Measurements from ENCODE around the gene GARS1. TPM values are rescaled to one million over a fixed set of nuclear protein-coding genes. Genes with fewer than 3 reads are reported as not detected.

Gene GARS1
- total and polyA plus RNA-seq, 7 donors, result 38.3 to 109 (median 50.1) TPM

DNA sequence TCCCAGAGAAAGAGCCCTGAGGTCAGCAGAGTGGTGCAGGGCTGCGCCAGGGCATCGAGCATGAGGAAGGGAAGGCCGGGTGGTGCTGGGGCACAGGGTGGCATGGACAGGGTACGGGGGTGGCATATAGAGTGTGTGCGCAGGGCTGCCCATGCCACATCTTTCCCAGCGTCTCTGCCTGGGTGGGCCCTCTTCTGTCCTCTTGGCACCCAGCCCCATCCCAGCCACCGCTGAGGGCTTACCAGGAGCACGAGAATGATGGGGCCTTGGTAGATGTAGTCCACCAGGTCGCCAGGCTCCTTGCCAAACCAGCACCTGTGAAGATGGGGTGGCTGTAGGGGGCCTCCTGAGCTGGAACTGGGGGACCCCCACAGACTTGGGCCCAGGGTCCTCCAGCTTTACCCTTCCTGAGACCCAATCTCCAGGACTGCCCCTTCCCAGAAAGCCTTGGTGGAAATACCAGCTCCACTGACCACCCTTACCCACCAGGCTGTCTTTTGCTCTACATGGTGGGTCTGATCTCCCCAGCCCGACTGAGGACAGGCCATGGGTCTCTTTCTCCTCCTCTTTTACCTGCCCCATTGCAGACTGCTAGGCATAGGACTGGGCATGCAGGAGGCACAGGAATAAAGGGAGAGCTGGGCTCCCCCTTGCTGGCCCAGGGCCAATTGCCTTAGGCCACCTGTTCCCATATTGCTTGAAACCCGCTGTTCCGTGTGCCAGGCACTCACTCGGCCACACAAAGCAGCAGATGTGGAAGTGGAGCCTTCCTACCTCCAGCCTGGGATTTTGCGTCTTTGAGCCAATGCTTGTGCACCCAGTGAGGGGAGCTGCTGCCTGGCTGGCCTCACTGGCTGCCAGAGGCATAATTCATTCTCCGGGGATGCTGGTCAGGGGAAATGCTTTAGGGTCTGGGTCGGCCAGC, 65.9 kb downstream of the GARS1 start:
- 79 to 88% methylated on average over 16 of the region's 16 CpGs for WGBS, 2 donors
- DNase-seq, result peak; percentile 54
- Histone ChIP-seq H3K4me3 (no peak overlapping the region), H3K27ac (no peak overlapping the region), H3K9me3 (no peaks in the 10 kb centered on the region), H3K36me3 (no peaks in the 10 kb centered on the region), H3K27me3 (peaks cover 0 to 4% (median 0%) of the 10 kb centered on the region in 3 donors), H3K4me1 (no peaks in the 10 kb centered on the region)
- intact Hi-C loops (cut with DNase I), result no loop called here
- no peak for TF ChIP-seq POLR2AphosphoS5 (IDR thresholded peaks at IDR 0.05)
- TF ChIP-seq, protein P1, sequence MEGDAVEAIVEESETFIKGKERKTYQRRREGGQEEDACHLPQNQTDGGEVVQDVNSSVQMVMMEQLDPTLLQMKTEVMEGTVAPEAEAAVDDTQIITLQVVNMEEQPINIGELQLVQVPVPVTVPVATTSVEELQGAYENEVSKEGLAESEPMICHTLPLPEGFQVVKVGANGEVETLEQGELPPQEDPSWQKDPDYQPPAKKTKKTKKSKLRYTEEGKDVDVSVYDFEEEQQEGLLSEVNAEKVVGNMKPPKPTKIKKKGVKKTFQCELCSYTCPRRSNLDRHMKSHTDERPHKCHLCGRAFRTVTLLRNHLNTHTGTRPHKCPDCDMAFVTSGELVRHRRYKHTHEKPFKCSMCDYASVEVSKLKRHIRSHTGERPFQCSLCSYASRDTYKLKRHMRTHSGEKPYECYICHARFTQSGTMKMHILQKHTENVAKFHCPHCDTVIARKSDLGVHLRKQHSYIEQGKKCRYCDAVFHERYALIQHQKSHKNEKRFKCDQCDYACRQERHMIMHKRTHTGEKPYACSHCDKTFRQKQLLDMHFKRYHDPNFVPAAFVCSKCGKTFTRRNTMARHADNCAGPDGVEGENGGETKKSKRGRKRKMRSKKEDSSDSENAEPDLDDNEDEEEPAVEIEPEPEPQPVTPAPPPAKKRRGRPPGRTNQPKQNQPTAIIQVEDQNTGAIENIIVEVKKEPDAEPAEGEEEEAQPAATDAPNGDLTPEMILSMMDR (IDR thresholded peaks at IDR 0.05), result no peak
- no peak for TF ChIP-seq EP300 (IDR thresholded peaks at IDR 0.05)
- no peak for TF ChIP-seq POLR2A (IDR thresholded peaks at IDR 0.05)

DNA sequence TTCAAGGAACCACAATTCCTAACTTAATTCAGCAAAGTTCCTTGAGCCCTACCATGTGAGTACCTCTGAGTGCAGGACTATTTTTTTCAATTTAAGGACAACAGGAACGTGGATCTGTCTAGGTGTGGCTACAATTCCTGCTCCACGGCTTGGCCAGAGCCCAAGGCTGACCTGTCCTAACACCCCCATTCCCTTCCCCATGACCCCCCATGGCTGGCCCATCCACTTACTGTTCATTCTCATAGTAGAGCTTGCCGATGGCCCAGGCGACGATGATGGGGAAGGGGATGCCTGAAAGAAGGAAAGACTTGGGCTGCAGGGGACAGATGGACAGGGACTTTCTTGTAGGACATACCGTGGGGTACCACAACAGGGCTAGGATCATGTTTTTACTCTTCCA, 67.2 kb downstream of the GARS1 start:
- no peaks in the 10 kb centered on the region for H3K36me3 ChIP-seq
- TF ChIP-seq EP300 (IDR thresholded peaks at IDR 0.05) (no peak), POLR2AphosphoS5 (IDR thresholded peaks at IDR 0.05) (no peak), POLR2A (IDR thresholded peaks at IDR 0.05) (no peak)
- TF ChIP-seq, protein P1 (IDR thresholded peaks at IDR 0.05), result no peak
- DNase-seq, result no peak
- WGBS, 2 donors, result 82 to 88% methylated on average over 6 of the region's 6 CpGs
- intact Hi-C loops (cut with DNase I), result no loop called here
- no peak overlapping the region for H3K27ac ChIP-seq
- no peaks in the 10 kb centered on the region for H3K9me3 ChIP-seq
- H3K4me3 ChIP-seq, result no peak overlapping the region
- H3K4me1 ChIP-seq, result no peaks in the 10 kb centered on the region
- peaks cover 0 to 4% (median 0%) of the 10 kb centered on the region in 3 donors for H3K27me3 ChIP-seq

DNA sequence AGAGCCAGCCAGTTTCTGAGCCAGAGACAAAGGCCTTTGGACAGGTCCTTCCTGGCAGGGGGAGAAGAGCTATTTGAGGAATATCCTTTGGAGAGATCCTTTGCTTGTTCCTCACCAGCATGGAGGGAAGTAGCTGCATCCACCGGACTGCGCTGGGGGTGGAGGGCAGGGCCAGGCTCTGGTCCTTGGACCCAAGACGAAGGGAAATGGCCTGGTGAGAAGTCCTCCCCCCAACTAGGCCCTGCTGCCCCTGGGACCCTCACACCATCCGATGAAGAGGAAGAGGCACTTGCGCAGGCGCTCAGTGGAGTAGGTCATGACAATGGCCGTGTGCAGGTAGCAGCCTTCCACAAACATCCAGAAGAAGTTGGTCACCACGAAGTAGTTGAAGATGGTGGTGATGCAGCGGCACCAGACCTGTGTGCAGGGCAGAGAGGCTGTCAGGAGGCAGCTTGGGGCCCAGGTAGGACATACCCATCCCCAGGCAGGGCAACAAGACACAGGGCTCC, 67.8 kb downstream of the GARS1 start:
- Histone ChIP-seq H3K27me3 (peaks cover 0 to 4% (median 0%) of the 10 kb centered on the region in 3 donors), H3K9me3 (no peaks in the 10 kb centered on the region), H3K4me3 (no peak overlapping the region), H3K4me1 (no peaks in the 10 kb centered on the region), H3K36me3 (no peaks in the 10 kb centered on the region), H3K27ac (no peak overlapping the region)
- 80 to 93% methylated on average over 9 of the region's 9 CpGs for WGBS, 2 donors
- intact Hi-C loops (cut with DNase I), result no loop called here
- no peak for DNase-seq
- no peak for TF ChIP-seq POLR2A (IDR thresholded peaks at IDR 0.05)
- no peak for TF ChIP-seq EP300 (IDR thresholded peaks at IDR 0.05)
- TF ChIP-seq POLR2AphosphoS5 (IDR thresholded peaks at IDR 0.05), result no peak
- TF ChIP-seq, protein P1 (IDR thresholded peaks at IDR 0.05), result no peak

DNA sequence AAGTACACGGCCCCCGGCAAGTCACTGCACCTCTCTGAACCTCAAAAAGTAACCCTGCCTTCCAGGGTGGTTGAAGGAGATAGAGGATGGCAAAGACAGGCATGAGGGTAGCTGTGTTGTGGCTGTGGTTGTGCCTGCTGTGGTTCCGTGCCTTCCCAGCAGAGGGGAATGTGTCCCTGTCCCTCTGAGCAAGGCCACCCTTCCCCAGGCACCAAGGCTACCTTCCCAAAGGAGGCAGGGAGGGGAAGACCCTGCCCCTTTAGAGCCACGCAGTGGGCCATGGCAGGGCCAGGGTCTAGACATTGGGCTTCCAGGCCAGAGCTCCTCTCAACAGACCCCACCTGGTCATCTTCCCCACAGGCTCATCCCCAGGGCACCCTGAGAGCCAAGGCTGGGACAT, 68.7 kb downstream of the GARS1 start:
- Histone ChIP-seq H3K4me1 (no peaks in the 10 kb centered on the region), H3K9me3 (no peaks in the 10 kb centered on the region), H3K36me3 (no peaks in the 10 kb centered on the region), H3K27me3 (peaks cover 0 to 4% (median 0%) of the 10 kb centered on the region in 3 donors), H3K27ac (no peak overlapping the region), H3K4me3 (no peak overlapping the region)
- intact Hi-C loops (cut with DNase I), result no loop called here
- no peak for TF ChIP-seq POLR2AphosphoS5 (IDR thresholded peaks at IDR 0.05)
- TF ChIP-seq EP300 (IDR thresholded peaks at IDR 0.05), result no peak
- no peak for TF ChIP-seq POLR2A (IDR thresholded peaks at IDR 0.05)
- TF ChIP-seq, protein P1 (IDR thresholded peaks at IDR 0.05), result no peak
- no peak for DNase-seq
- WGBS, 2 donors, result 77 to 80% methylated on average over 4 of the region's 4 CpGs

Measured in sigmoid colon (tissue), 7 donors.